ENCODE data around the gene OR6Q1.

- TF ChIP-seq CTCF (optimal IDR thresholded peaks at IDR 0.05 in 1 of 3, IDR thresholded peaks at IDR 0.05 in 1 of 3, conservative IDR thresholded peaks at IDR 0.05 in 1 of 3; ENCODE audit: extremely low read depth in 1 of 3, insufficient read depth in 2 of 3, low read length in 3 of 3) (no peak), EZH2 (IDR thresholded peaks at IDR 0.05; ENCODE audit: low read length) (no peak)
Measured at GRCh38 chr11:58003591-58003990, 27.2 kb upstream of the OR6Q1 start.

Data from keratinocyte (primary cell).